Measurements from ENCODE around the gene AKT2.

The AKT2 gene

GRCh38 chr19:40302224-40303011 lies 17.3 kb upstream of the AKT2 start:
- in situ Hi-C loops (cut with HindIII; ENCODE audit: low sequenced_read_pairs): loop anchor here (5.0 kb wide), 1 partner anchor 50 kb away; no protein-coding TSS in a partner anchor

DNA sequence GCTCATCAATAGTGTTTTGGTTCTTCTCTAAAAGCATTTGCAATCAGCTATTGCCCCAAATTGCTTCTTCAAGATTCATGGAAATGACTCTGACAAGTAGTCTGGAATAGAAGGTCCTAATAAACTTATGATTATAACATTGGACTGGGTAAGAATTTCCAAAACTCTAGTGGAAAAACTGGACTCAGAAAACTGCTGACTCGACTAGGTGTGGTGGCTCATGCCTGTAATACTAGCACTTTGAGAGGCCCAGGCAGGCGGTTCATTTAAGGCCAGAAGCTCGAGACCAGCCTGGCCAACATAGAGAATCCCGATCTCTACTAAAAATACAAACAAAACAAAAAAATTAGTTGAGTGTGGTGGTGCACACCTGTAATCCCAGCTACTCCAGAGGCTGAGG lies 15.5 kb upstream of the AKT2 start:
- in situ Hi-C loops (cut with HindIII; ENCODE audit: low sequenced_read_pairs): loop anchor here (5.0 kb wide), 1 partner anchor 52 kb away; no protein-coding TSS in a partner anchor

DNA sequence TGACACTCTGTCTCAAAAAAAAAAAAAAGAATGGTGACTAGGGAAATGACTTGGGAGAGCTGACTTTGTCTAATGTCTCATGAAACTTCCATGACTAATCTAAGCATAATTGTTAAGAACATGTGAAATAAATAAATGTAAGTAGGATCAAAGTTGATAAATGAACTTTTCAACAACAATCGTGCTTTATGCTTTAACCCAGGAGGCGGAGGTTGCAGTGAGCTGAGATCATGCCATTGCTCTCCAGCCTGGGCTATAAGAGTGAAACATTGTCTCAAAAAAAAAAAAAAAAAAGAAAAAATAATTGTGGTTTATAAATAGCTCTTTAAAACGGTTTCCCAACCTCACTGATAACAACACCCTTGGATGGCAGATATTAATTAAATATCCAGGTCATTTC lies 12.9 kb upstream of the AKT2 start:
- in situ Hi-C loops (cut with HindIII; ENCODE audit: low sequenced_read_pairs): no loop called here

GRCh38 chr19:40294560-40294959 lies 9.4 kb upstream of the AKT2 start:
- in situ Hi-C loops (cut with HindIII; ENCODE audit: low sequenced_read_pairs): no loop called here

GRCh38 chr19:40286971-40287421 lies 1.9 kb upstream of the AKT2 start:
- in situ Hi-C loops (cut with HindIII; ENCODE audit: low sequenced_read_pairs): no loop called here

GRCh38 chr19:40286235-40286970 lies 1.3 kb upstream of the AKT2 start:
- in situ Hi-C loops (cut with HindIII; ENCODE audit: low sequenced_read_pairs): no loop called here

- in situ Hi-C loops (cut with HindIII; ENCODE audit: low sequenced_read_pairs): no loop called here
Measured at GRCh38 chr19:40285353-40286234, 449 bp upstream of the AKT2 start.

- in situ Hi-C loops (cut with HindIII; ENCODE audit: low sequenced_read_pairs): no loop called here
Measured at GRCh38 chr19:40284251-40284500, 969 bp downstream of the AKT2 start.

DNA sequence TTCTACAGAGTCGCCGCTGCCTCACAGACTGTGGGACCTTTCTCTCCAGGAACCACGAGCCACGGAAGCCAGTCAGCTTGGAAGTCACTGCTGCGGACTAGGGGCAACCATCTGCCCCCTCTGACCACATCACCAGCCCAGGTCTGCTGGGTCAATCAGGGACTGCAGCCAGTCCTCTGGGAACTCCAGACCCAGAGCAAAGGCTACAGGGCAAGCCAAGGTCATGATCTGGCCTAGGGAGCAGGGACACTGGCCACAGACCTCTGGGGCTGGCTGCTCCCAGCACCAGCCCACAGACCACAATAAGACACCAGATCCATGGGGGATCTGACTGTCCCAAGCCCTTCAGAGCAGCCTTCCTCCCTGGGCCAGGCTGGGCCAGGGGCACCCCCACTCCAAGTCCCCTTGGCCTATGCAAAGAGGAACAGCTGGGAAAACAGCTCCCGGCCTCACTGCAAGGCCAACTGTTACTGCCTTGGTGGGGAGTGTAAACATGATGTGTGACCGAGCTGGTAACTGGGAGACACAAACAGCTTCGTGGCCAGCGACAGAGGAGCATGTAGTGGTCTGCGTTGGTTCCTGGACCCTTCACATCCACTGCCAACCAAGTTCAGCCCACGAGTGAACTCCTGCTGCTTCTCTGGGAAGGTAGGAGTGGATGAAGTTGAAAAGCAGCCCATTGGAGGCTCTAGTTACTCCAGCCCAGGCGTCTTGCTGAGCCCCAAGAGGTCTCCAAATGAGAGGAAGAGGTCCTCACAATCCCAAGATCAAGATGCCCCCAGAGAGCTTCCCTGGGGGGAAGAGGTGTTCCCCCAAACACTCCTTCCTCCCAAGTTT lies 1.5 kb downstream of the AKT2 start:
- in situ Hi-C loops (cut with HindIII; ENCODE audit: low sequenced_read_pairs): no loop called here

DNA sequence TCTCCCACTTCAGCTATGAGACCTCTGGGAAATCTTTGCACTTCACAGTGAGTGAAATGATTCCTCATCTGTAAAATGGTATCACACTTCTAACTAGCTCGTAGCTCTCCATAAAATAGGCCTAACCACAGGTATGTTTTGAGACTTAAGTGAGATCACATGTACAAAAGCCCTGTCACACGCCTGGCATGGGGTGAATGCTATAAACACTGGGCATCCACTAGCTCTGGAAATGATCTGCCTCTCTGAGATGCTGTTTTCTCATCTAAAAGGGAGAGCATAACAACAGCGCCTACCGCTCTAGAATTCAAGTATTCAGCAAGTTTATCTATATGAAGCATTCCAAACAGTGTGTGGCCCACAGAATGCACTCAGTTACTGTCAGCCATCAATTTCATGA lies 2.2 kb downstream of the AKT2 start:
- in situ Hi-C loops (cut with HindIII; ENCODE audit: low sequenced_read_pairs): no loop called here

- in situ Hi-C loops (cut with HindIII; ENCODE audit: low sequenced_read_pairs): no loop called here
Measured at GRCh38 chr19:40282209-40282580, 3.0 kb downstream of the AKT2 start.

DNA sequence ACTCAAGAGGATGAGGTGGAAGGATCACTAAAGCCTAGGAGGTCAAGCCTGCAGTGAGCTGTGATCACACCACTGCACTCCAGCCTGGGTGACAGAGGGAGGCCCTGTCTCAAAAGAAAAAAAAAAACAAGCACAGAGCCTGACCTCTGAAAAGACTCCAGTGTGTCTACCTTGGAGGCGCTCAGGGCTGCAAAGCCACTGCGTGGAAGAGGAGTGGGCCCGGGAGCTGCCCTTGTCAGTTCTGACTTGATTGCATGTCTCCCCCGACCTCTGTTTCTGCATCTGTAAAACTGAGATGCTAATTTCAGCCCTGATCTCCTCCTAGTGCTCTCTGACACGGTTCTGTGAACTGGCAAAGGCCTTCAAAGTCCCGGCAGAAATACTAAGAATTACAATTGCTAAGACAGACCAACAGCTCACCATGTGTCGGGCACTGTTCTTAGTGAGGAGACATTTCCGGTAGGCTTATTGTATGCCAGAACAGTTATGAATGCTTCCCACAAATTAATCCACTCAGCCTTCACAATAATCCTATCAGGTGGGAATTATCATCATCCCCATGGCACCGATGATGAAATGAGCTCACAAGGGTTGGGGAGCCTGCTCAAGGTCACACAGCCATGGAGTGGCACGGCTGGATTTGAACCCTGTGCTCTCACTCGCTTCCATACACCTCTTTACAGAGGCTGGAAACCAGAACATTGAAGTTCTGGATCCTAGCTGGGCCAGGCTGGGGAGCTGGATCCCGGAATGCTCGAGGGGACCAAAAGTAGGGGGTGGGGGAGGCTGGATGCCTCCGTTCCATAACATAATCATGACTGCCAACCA lies 3.5 kb downstream of the AKT2 start:
- in situ Hi-C loops (cut with HindIII; ENCODE audit: low sequenced_read_pairs): no loop called here

DNA sequence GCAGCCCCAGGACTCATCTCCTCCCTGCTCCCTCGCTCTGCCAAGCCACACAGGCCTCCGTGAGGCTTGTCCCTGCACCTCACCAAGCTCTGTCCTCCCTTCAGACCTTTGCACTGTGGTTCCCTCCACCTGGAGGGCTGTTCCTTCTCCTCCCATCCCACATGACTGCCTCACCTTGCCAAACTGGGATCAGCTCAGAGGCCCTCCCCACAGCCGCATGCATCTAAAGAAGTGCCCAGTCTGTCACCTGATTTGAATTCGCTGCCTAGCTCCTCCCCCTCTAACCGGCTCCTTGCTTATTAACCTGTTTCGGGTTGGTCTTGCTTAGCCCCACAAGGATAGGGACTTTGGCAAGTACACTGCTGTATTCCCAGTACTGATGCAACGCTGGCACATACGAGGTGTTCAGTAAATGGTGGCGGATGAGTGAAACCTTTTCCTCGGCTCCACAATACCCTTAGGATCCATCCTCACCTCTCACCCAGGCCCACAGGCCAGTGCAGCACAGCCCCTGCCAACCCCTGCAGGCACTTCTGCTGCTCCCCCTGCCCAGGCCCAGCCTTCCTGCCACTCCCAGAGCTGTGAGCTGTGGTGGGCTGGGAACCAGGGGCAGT lies 4.4 kb downstream of the AKT2 start:
- in situ Hi-C loops (cut with HindIII; ENCODE audit: low sequenced_read_pairs): no loop called here

DNA sequence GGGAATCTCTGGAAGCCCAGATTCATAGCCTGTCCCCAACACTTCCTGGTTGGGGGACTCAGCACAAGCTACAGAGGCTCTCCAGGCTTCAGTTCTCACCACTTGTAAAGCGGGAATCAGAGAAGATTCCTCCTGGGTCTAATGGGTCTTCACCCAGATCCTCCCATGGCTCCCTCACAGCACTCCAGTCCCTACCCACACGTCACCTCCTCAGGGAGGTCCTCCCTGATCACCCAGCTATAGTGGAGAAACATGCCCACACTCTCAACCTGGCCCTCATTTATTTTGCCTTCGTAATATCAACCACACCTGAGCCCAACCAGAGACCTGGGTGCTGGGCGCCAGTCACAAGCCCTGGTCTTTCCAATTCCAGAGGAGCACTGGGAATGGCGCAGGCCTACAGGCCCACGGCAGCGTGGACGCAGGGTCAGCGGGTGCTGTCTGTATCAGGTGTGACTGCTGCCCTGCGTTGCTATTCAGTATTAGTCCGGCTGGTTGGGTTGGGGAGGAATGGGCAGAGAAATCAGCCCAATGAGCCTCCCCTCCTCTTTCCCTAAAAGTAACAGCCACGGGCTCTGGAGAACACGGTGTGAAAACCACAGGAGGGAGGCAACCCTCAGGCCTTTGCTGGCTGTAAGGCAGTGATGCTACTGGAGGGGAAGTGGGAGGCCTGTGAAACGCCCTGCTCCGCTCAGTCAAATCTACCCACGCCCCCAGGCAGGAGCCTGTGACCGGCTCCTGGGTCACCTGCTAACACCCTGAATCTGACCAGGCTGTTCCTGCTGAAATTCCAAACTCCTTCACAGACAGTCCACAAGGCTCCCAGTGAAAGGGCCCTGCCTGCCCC lies 5.2 kb downstream of the AKT2 start:
- in situ Hi-C loops (cut with HindIII; ENCODE audit: low sequenced_read_pairs): no loop called here

DNA sequence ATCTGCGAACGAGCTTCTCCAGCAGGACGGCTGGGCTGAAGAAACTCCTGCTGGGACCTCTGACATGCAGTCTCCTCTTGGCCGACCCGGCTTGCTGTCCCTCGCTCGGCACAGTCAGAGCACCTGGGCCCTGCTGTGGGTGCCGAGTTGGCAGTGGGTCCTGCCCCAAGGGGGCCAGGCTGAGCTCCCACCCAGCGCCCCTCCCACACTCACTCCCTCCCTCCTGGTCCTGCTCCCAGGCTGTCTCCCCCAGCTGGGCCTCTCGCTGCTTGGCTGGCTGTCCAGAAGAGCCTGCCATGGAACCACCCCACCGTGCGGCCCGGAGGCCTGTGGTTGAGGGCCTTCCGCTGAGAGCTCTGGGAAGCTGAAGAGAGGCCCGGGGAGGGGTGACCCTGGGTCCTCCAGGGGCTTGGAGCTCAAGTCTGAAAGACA lies 6.0 kb downstream of the AKT2 start:
- in situ Hi-C loops (cut with HindIII; ENCODE audit: low sequenced_read_pairs): no loop called here

DNA sequence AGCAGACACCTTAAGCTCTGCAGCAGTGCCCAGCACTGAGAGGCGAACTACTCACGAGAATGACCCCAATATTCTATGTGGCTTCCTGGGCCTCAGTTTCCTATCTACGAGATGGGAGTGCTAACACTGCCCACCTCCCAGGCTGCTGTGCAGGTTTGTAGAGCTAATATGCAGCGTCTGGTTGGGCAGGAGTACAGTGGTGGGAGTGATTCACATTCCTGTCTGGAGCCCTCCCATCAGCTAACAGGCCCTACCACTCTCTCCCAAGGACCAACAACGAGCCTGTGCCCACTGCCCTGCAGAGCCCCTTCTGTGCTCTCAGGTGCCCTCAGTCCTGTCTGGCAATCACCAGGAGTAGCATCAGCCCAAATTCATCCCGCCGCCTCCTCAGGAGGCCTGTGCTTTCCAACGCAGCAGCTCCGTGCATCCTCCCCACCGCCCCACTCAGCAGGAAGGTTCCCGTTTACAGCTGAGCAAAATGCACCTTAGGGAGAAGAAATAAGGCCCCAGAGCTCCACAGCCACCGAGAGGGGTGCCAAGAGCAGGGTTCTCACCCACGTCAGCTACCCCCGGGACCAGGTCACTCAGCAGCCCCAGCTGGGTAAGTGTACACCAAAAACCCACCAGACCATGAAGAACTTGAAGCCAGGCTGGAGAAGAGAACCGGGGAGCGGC lies 6.6 kb downstream of the AKT2 start:
- in situ Hi-C loops (cut with HindIII; ENCODE audit: low sequenced_read_pairs): no loop called here

- in situ Hi-C loops (cut with HindIII; ENCODE audit: low sequenced_read_pairs): no loop called here
Measured at GRCh38 chr19:40277356-40278059, 7.6 kb downstream of the AKT2 start.

Measured in endothelial cell of hepatic sinusoid (primary cell).